ENCODE results near the gene LHX4.

The LHX4 gene

GRCh38 chr1:180272395-180272794 lies 42.3 kb downstream of the LHX4 start:
- no peak overlapping the region for H3K27ac ChIP-seq
- TF ChIP-seq CTCF (IDR thresholded peaks at IDR 0.05) (no peak), ZFX (IDR thresholded peaks at IDR 0.05; ENCODE audit: borderline replicate concordance) (no peak)

- TF ChIP-seq ZFX (IDR thresholded peaks at IDR 0.05; ENCODE audit: borderline replicate concordance) (no peak), CTCF (IDR thresholded peaks at IDR 0.05) (no peak)
- H3K27ac ChIP-seq: no peak overlapping the region
These were observed 43.0 kb downstream of the LHX4 start for GRCh38 chr1:180273066-180273465.

- H3K27ac ChIP-seq: no peak overlapping the region
- TF ChIP-seq ZFX (IDR thresholded peaks at IDR 0.05; ENCODE audit: borderline replicate concordance): no peak
- no peak for TF ChIP-seq CTCF (IDR thresholded peaks at IDR 0.05)
These were observed 44.2 kb downstream of the LHX4 start for GRCh38 chr1:180274221-180274620.

GRCh38 chr1:180275726-180276125 lies 45.7 kb downstream of the LHX4 start:
- H3K27ac ChIP-seq: no peak overlapping the region
- TF ChIP-seq ZFX (IDR thresholded peaks at IDR 0.05; ENCODE audit: borderline replicate concordance): no peak
- no peak for TF ChIP-seq CTCF (IDR thresholded peaks at IDR 0.05)

GRCh38 chr1:180277476-180278193 lies 47.6 kb downstream of the LHX4 start:
- TF ChIP-seq CTCF (IDR thresholded peaks at IDR 0.05) (no peak), ZFX (IDR thresholded peaks at IDR 0.05; ENCODE audit: borderline replicate concordance) (no peak)
- no peak overlapping the region for H3K27ac ChIP-seq

- no peak for TF ChIP-seq ZFX (IDR thresholded peaks at IDR 0.05; ENCODE audit: borderline replicate concordance)
- no peak for TF ChIP-seq CTCF (IDR thresholded peaks at IDR 0.05)
- H3K27ac ChIP-seq: no peak overlapping the region
These were observed 48.1 kb downstream of the LHX4 start for GRCh38 chr1:180278194-180278515.

GRCh38 chr1:180278596-180279395 lies 48.7 kb downstream of the LHX4 start:
- no peak overlapping the region for H3K27ac ChIP-seq
- TF ChIP-seq CTCF (IDR thresholded peaks at IDR 0.05) (no peak), ZFX (IDR thresholded peaks at IDR 0.05; ENCODE audit: borderline replicate concordance) (no peak)
